ENCODE data around the gene ZNF469.

DNA sequence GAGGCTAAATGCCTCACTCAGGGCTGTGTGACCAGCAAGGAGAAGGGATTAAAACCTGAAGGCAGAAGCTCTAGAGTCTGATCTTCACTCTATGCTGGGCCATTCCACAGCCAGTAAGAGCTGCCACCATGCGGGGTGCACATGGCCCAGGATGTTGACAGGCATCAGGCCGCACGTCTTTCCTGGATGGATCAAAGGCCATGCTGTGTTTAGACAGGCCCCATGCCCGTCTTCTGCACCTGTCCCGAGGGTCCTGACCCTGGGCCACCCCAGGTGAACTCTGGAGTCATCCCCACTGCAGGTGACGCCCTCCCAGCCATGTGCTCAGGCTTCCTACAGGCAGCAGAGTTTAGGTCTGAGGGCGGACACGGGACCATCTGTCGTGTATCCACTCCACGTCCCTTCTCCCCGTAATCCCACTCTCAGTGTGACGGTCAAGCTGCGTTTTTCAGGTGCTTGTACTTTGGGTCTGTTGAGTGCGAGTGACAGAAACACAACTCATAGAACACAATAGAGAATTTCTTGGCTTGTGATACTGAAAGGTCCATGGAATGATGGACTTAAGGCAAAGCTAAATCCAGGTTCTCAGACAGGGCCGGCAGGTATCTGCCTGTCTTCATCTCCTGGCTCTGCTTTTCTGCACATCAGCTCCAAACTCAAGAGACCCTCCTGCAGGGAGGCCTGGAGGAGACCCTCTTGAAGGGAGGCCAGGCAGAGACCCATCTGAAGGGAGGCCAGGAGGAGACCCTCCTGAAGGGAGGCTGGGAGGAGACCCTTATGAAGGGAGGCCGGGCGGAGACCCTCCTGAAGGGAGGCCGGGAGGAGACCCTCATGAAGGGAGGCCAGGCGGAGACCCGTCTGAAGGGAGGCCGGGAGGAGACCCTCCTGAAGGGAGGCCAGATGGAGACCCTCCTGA, 13.2 kb downstream of the ZNF469 start:
- no peak for TF ChIP-seq CTCF (IDR thresholded peaks at IDR 0.05)
- no peak for TF ChIP-seq POLR2AphosphoS5 (IDR thresholded peaks at IDR 0.05)
- TF ChIP-seq POLR2A (IDR thresholded peaks at IDR 0.05), result no peak
- TF ChIP-seq EP300 (IDR thresholded peaks at IDR 0.05), result no peak

Data from gastroesophageal sphincter (tissue), 3 donors.